Measurements from ENCODE around the gene SHROOM2.
"Not testable (repeated sequence)": the region's sequence is repeated elsewhere in the genome, so short reads cannot be mapped to it uniquely, and the experiment has no call there.

SHROOM2 gene, protein sequence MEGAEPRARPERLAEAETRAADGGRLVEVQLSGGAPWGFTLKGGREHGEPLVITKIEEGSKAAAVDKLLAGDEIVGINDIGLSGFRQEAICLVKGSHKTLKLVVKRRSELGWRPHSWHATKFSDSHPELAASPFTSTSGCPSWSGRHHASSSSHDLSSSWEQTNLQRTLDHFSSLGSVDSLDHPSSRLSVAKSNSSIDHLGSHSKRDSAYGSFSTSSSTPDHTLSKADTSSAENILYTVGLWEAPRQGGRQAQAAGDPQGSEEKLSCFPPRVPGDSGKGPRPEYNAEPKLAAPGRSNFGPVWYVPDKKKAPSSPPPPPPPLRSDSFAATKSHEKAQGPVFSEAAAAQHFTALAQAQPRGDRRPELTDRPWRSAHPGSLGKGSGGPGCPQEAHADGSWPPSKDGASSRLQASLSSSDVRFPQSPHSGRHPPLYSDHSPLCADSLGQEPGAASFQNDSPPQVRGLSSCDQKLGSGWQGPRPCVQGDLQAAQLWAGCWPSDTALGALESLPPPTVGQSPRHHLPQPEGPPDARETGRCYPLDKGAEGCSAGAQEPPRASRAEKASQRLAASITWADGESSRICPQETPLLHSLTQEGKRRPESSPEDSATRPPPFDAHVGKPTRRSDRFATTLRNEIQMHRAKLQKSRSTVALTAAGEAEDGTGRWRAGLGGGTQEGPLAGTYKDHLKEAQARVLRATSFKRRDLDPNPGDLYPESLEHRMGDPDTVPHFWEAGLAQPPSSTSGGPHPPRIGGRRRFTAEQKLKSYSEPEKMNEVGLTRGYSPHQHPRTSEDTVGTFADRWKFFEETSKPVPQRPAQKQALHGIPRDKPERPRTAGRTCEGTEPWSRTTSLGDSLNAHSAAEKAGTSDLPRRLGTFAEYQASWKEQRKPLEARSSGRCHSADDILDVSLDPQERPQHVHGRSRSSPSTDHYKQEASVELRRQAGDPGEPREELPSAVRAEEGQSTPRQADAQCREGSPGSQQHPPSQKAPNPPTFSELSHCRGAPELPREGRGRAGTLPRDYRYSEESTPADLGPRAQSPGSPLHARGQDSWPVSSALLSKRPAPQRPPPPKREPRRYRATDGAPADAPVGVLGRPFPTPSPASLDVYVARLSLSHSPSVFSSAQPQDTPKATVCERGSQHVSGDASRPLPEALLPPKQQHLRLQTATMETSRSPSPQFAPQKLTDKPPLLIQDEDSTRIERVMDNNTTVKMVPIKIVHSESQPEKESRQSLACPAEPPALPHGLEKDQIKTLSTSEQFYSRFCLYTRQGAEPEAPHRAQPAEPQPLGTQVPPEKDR (N-terminal part only)

DNA sequence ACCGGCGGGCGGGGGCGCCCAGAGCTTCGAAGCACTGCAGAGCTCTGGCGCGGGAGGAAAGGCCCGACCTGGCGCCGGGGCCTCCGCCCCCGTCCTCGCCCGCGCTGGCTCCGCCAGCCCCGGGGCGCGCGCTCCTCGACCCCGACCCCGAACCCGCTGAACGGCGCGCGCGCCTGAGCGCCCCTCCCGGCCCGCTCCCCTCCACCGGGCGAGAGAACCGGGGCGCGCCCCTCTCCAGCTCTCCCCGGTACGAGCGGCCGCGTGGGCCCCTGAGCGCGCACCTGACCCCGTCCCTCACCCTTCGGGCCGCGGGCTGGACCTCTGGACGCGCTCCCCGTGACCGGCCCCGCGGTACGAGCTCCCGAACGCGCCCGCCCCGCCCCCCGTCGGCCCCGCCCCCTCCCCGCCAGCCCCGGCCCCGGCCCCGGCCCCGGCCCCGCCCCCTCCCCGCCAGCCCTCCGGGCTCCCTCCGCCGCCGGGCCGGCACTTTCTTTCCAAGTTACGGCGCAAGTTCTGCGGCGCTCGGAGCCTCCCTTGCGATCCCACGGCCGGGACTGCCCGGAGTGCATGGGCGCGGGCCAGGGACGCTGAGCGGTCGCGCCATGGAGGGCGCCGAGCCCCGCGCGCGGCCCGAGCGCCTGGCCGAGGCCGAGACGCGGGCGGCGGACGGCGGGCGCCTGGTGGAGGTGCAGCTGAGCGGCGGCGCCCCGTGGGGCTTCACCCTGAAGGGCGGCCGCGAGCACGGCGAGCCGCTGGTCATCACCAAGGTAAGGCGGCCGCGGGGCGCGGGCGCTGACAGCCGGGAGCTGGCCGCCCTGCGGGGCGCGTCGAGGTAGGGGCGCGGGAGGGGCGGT, at the start of gene SHROOM2:
Gene SHROOM2, plus strand, starts transcription at position 486 of the 854 bp plus-strand sequence. Its CDS starts 117 bp downstream, at position 603.
- no peak for DNase-seq

DNA sequence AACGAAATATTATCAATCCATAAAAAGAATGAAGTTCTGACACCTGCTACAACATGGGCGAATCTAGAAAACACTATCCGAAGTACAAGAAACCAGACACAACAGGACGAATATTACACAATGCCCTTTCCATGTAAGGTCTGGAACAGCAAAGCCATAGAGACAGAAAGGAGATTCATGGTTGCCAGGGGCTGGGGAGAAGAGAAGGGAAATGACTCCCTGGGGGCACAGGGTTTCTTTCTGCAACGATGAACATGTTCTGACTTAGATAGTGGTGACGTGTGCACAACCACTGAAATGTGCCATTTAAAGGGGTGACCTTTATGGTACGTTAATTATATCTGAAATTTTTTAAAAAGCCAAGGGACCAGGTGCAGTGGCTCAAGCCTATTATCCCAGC, 48.9 kb upstream of the SHROOM2 start:
- DNase-seq, result no peak

DNA sequence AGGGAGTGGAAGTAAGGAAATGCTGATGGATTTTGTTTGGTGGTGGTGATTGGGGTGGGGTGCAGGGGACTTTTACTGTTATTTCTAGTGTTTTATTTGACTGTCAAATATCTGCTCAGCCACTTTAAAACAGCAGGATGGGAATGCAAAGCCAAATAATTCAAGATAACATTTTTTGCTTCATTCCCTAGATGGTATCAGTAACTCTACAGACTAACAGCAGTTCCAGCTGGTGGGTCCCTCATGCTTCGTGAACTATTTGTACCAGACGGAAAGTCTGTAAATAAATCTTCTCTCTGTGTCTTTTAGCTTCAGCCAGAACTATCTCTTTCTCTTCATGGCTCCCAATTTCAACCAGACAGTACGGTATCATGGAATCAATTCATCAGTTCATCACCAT, 48.1 kb upstream of the SHROOM2 start:
- DNase-seq, result no peak

DNA sequence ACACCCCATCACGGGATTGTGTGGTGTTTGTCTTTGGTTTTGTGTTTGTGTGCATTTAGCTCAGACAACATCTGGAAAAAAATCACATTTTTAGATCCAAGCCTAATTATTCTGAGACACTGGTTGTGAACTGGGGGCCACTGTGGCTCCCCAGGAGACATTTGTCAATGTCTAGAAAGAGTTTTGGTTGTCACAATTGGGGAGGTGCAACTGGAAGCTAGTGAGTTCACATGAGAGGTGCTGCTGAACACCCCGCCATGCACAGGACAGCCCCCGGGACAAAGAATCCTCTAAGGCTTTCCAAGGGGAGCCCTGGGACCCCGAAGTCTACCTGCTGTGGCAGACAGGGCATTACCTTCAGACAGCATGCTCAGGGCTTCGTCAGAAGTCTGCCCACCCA, 47.1 kb upstream of the SHROOM2 start:
- DNase-seq, result no peak

DNA sequence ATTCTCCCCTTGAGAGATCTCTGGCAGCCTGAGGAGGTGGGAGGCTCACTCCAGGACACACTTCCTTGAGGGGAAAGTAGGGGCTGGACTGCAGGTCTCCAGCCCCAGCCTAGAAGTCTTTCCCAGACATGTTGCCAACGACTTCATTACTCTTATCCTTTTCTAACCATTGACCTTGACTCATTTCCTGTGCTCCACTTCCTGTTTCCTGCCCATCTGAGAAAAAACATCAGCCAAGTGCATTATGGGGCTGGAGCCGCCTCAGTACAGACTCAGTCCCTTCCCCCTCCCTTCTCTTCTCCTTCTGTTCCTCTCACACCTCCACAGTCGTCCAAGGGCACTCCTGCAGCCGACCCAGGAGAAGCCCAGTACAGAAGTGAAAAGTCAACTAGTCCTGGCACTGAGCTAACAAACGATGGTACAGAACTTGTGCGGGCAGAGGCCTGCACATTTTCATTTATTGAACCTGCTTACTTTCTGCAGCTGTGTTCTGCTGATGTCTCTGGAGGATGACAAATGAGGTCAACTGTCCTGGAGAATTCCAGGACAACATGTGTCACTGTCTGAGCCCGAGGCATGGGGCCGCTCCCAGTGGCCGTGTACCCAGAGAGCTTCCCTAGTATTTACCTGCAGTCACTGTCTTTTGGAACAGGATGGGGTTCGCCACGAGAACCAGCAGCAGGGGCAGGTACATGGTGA, 40.7 kb upstream of the SHROOM2 start:
- no peak for DNase-seq

DNA sequence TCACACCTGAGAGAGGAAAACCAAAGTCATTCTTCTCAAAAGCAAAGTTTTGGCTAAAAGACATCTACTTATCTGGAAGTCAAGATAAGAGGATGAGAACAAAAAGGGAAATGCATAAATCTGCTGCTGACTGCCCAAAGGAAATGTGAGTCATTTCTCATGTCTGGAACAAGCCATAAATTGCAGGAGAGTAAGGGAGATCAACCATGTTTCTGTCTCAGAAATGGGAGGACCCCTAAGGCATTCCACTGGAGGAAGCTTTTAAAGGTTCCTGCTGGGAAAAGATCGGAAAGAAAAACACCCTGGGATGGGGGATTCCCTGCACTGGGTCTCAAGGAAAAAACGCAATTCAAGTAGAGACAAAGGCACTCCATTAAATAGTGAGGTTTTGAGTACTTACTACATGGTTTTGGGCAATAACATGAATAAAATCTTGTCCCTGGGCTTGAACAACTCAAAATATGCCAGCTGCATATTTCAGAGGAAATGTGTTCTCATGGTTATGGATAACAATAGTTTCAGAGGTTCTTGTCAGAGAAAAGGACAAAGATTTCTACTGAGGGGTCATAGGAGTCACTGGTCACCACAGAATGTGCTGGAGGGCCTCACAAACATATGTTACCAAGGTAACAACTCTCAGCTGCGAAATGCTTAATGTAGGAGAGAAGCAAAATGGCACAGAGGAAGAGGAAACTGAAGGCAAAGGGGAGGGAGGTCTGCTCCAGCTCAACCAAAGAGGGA, 39.9 kb upstream of the SHROOM2 start:
- no peak for DNase-seq

DNA sequence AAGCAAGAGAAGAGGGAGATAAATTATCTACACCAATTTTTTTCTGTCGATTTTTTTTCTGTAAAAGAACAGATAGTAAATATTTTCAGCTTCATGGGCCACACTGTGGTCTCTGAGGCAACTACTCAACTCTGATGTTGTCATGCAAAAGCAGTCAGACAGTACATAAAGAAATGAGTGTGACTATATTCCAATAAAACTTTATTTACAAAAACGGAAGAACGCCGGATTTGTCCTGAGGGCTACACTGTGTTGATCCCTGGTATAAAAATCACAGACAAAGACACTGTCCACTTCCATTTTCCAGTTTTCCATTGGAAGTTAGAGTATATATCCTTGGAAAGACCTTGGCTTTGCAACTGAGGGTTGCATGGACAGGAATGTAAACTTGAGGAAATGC, 38.6 kb upstream of the SHROOM2 start:
- DNase-seq, result no peak

DNA sequence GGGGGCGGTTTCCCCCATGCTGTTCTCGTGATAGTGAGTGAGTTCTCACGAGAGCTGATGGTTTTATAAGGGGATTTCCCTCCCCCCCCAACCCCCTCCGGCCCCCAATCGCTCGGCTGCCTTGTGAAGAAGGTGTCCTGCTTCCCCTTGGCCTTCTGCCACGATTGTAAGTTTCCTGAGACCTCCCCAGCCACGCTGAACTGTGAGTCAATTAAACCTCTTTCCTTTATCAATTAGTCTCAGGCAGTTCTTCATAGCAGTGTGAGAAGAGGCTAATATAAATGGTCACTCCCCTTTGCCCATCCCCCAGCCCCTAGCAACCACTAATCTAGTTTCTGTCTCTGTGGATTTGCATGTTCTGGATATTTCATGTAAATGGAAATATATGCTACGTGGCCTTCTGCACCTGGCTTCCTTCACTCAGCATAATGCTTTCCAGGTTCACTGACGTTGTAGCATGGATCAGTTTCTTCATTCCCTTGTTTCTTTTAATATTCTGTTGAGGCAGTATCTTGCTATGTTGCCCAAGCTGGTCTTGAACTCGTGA, 37.0 kb upstream of the SHROOM2 start:
- no peak for DNase-seq

DNA sequence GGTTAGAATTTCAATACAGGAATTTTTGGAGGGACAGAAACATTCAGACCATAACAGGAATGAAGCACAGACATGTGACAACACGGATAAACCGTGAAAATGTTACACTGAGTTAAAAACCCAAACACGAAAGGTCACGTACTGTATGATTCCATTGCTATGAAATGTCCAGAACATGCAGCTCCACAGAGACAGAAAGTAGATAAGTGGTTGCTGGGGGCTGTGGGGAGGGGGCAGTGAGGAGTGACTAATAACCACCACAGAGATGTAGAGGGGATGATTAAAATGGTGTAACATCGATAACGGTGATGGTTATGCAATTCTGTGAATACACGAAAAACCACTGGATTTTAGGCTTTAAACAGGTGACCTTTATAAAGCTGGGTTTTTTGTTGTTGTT, 28.9 kb upstream of the SHROOM2 start:
- no peak for DNase-seq

DNA sequence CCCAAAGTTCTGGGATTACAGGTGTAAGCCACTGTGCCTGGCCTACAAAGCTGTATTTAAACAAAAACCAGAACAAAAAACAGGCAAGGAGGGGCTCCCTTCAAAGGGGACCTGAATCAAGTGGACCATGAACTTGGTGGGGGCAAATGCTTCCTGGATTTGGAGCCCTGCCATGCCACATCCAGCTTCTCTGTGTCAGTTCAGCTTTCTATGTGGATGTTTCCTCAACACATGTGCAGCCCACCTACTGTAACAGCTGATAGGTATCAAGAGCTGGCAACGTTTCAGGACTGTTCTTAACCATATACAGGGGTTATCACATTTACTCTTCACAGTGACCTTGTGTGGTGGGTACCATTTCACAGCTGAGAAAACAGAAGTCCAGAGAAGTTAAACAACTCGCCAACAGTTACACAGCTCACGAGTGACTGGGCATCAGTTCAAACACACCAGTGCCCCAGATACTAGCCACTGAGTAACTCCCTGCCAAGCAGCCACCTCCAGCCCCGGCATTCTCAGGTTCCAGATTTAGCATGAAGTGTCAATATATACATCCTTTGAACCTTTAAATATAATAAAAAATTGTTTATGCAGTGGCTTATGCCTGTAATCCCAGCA, 28.1 kb upstream of the SHROOM2 start:
- no peak for DNase-seq

DNA sequence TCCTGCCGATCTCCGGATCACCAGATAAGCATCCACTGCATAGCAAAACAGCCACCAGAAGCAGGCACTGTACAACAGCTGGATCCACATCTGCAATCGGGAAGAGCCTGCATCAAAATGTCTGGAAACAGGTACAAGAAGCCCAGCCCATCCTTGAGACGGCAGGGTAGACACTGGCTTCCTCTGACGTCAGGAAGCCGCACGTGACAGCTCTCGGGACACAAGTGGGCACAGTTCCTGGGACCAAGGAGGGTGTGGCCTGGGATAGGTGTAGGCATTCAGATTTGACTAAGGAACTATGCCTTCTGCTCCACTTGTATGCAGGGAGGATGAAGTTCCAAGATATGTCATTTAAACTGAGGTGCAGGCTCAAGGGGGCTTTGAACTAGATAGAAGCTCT, 26.9 kb upstream of the SHROOM2 start:
- DNase-seq, result no peak

DNA sequence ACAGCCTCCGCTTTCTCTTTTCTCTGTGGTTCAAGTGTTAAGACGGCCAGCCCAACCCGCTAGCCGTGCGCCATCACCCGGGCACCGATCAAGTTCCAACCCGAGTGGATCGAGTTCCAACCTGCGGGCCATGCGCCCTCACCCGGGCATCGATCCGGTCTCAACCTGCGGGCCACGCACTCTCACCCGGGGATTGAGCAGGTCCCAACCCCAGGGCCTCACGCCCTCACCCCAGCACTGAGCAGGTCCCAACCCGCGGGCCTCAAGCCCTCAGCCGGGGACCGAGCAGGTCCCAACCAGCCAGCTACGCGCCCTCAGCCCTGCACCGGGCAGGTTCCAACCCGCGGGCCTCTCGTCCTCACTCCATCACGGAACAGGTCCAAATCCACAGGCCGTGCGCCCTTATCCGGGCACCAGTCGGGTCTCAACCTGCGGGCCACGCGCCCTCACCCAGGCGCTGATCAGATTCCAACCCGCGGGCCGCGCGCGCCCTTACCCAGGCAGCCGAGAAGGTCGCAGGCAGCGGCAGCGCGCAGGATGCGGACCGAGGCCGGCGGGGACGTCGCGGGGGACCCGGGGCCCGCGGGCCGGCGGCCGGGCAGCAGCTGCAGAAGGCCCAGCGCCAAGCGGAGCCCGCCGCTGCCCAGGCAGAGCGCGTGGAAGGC, 21.0 kb upstream of the SHROOM2 start:
- DNase-seq, result no peak

DNA sequence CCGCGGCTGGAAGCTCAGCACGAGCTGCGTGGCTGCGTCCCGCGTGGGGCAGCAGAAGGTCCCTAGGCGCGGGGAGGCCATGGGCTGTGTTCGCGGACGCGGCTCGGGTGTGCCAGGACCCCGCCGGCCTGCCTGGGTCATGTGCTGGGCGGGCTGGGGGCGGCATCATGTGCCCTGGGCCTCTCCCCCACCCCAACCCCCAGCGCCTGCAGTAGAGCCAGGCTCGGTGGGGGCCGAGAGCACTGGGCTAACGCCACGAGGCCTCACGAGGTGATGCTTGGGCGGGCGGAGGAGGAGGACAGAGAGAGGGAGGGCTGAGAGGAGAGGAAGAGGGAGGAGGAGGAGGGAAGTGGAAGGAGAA, 20.5 kb upstream of the SHROOM2 start, which contains the start of gene GPR143:
Gene GPR143, minus strand, starts transcription at position 111 of the 361 bp plus-strand sequence. Its CDS starts 30 bp downstream, at position 81.
- no peak for DNase-seq

DNA sequence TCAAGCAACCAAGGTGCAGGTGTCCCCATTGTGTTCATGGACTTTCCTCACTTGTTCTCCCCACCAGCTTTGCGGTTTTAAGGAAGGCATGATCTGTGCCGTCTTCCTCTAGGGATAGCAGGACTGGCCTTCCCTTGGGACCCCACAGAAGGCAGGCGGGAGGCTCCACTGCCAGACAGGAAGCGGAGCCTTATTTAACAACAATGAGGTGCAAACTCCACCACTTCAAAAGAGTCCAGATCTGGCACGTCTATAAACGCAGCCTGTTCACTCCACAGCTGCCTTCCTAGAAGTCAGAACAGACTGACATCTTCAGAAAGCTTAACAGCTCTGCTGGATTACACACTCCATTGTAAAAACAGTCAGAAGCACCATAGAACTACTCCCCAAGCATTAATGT, 18.9 kb upstream of the SHROOM2 start:
- DNase-seq, result no peak

DNA sequence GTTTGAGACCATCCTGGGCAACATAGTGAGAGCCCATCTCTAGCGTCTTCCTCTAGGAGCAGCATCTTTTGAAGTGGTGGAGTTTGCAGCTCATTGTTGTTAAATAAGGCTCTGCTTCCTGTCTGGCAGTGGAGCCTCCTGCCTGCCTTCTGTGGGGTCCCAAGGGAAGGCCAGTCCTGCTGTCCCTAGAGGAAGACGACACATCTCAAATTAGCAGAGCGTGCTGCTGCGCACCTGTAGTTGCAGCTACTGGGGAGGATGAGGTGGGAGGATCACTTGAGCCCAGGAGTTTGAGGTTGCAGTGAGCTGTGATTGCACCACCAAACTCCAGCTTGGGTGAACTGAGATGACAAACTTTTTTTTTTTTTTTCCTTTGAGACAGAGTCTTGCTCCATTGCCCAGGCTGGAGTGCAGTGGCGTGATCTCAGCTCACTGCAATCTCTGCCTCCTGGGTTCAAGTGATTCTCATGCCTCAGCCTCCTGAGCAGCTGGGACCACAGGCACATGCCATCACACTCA, 17.8 kb upstream of the SHROOM2 start:
- not testable (repeated sequence) for DNase-seq

DNA sequence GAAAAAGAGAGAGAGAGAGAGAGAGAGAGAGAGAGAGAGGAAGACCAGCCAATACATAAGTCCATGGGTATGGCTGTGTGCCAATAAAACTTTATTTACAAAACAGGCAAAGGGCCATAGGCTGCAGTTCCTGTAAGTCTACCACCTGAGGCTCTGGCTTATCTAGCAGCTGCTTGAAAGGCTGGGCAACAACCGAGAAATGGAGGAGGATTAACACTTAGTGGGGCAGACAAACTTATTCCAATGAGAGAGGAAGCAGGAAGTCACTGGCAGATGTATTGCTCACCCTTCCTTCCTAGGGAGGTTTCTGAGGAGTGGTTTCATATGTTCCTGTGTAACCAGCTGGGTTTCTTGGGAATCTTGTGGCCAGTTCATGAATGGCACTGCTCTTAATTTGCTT, 15.9 kb upstream of the SHROOM2 start:
- no peak for DNase-seq

DNA sequence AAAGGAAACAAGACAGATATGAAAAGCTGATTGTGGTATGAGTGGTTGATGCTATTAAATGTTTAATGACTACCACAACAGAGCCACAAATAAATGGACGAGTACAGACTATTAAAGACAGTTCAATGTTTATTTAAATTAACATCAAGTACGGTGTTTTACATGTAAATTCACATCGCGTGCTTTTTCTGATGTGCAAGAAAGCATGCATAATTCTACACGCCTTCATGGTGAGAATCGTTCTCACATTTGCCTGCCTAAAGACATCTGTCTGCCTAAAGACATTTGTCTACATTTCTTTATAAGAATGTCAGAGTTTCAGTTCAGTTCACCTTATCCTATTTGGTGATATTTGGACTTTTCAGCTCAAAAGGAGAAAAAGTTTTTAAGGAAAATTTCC, 13.3 kb upstream of the SHROOM2 start:
- no peak for DNase-seq

DNA sequence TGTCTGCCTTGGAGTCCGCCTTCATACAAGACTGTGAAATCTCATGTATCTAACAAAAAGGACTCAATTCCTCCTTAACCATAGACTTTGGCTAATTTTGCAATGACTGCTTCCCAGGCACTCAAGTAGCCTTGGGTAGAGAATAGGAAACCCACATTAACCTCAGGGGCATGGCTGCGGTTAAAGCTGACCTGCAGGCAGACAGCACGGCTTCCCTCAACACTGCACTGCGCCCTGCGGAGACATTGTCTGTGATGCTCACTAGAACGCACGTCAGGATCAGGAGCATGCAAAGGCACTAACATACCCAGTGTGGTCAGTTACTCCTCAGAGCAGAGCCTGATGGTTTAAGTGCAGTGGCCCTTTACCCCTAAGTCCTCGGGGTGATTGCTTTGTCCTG, 10.3 kb upstream of the SHROOM2 start:
- DNase-seq, result no peak

DNA sequence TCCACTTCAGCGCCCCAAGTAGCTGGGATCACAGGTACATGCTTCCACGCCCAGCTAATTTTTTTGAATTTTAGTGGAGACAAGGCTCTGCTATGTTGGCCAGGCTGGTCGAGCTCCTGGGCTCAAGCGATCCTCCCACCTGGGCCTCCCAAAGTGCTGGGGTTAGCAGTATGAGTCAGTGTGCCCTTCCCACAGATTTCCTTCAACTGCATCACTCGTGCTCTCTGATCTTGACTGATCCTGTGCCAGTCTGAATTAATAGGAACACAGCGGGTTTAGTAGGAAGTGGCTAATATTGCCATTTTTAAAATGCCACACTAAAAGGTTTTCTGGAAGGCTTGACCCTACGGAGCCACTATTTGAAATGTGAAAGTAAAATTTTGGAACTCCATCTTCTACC, 4.3 kb upstream of the SHROOM2 start:
- no peak for DNase-seq

Measured in hippocampal formation (tissue), 2 donors.